Dedifferentiated amniotic fluid mesenchymal stem cell (primary cell): ENCODE measurements around the gene SPATC1L.
"Not testable (repeated sequence)": the region's sequence is repeated elsewhere in the genome, so short reads cannot be mapped to it uniquely, and the experiment has no call there.

ENCODE experiments used
- DNase-seq: peaks from one replicate; pipeline ENCODE4 v3.0.0-alpha.2; 2016; ENCODE audit errors: extremely low spot score

Gene SPATC1L

DNA sequence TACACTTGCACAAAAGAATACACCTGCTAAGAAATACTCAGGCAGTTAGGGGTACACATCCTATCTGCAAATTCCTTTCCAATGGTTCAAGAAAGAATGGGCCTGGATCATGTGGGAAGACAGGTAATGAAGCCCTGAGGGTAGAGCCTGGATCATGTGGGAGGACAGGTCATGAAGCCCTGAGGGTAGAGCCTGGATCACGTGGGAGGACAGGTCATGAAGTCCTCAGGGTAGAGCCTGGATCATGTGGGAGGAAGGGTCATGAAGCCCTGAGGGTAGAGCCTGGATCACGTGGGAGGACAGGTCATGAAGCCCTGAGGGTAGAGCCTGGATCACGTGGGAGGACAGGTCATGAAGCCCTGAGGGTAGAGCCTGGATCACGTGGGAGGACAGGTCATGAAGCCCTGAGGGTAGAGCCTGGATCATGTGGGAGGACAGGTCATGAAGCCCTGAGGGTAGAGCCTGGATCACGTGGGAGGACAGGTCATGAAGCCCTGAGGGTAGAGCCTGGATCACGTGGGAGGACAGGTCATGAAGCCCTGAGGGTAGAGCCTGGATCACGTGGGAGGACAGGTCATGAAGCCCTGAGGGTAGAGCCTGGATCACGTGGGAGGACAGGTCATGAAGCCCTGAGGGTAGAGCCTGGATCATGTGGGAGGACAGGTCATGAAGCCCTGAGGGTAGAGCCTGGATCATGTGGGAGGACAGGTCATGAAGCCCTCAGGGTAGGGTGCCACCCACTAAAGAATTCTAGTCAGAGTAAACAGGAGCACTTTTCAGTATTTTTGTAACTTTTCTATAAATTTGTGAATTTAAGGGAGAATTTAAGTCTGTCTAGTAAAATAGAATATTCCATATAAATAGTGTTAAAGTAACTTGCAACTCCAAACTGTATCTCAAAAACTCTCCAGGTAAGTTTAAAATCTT is 16.9 kb upstream of the SPATC1L start:
- DNase-seq = not testable (repeated sequence)

DNA sequence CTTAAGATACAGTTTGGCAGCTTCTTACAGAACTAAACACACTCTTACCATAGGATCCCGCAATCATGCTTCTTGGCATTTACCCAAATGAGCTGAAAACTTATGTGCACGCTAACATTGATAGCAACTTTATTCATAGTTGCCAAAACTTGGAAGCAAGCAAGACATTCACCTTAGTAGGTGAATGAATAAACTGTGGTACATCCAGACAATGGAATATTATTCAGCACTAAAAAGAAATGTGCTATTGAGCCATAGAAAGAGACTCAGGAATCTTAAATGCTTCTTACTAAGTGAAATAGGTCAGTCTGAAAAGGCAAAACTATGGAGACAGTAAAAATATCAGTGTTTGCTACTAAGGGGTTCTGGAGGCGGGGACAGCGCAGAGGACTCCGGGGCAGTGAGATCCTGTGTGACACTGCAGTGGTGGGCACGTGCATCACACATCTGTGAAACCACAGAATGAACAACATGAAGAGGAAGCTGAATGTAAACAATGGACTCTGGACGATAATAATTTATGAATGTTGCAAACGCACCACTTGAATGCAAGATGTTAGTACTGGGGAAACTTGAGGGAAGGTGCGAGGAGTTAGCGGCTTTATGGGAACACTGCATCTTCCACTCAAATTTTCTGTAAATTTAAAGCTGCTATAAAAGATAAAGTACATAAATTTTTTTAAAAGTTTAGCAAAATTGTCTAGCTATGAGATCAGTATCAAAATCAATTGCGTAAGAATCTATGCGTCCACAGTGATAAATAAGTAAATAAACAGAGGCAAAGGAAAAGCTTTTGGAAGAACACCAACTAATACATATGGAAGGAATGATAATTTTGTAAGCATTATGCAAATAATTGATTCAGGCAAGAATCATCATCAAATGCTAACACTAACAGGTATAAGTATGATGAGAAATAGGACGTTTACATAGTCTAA is 15.4 kb upstream of the SPATC1L start:
- no peak for DNase-seq

DNA sequence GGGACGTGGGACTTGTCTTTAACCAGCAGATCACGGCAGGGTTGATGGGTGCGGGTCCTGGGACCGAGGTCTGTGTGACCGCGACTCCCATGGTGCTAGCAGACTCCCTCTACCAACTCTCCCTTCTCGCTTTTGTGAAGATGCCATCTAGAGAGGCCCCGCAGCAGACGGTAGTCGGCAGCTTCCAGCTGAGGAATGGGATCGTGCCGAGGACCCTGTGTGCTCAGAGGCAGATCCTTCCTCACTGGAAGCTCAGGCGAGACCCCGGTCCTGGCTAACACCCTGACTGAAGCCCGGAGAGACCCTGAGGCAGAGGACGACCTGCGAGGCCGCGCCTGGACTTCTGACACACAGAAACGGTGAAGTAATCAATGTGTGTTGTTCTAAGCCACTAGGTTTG is 12.5 kb upstream of the SPATC1L start:
- no peak for DNase-seq

DNA sequence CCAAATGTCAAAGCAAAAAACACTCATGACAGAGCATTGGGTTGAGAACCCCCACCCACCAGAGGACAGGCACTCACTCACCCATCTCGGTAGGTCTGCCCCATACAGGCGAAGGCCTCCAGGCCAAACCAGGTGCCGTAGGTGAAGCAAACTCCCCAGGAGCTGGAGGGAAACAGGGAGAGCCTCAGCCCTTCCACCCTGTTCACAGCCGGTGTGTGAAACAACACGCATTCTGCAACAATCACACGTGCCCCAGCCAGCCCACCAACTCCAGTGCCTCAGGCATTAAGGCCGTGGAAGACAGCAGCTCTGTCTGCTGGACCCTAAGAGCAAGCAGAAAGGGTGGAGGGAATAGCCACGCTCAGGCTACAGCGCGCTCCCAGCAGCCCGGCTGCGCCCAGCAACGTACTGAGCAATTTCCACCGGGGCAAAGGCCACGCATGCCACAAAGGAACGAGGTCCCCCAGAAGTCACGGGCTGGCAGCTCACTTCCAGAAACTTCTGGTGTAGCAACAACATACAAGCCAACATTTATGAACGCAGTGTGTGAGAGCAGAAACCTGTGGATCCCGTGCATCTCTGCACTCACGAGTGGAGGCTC is 11.4 kb upstream of the SPATC1L start:
- DNase-seq = no peak

DNA sequence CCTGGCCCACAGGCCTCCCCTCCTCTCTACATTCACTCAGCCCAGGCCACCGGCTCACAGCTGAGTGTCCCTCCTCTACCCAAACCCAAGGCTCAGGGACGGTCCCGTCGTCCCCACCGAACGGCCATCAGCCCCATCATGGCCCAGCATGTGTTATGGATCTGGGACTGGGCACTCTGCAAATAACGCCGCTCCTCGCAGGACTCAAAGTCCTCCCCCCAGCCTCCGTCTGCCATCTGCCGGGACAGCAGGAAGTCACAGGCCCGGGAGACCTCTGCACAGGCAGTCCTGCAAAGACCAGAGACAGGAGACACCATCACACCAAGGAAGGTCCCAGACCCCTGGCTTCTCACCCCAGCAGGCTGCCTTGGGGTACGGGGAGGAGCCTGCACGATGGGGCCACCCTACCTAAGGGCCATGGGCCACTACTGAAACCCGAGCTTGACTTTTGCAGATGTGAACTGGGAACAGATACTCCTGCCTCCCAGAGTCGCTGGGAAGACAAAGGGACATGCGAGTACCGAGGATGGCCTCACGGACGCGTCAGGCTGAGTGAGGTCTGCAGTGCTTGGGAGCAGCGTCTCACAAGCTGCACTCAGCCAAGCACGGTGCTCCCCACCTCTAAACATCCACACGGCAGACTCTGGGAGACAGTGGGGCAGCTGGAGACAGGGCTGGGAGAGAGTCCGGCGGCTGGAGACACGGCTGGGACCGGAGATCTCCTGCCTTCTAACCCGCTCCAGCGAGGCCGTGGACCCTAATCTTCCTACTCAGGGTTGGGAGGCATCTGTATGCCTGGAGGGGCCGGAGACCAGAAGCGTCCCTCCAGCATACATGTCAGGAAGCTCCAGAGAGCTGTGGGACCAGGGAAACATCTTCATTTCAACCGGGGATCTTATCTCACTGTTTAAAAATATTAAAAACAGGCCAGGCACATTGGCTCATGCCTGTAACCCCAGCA is 10.4 kb upstream of the SPATC1L start:
- DNase-seq = no peak

DNA sequence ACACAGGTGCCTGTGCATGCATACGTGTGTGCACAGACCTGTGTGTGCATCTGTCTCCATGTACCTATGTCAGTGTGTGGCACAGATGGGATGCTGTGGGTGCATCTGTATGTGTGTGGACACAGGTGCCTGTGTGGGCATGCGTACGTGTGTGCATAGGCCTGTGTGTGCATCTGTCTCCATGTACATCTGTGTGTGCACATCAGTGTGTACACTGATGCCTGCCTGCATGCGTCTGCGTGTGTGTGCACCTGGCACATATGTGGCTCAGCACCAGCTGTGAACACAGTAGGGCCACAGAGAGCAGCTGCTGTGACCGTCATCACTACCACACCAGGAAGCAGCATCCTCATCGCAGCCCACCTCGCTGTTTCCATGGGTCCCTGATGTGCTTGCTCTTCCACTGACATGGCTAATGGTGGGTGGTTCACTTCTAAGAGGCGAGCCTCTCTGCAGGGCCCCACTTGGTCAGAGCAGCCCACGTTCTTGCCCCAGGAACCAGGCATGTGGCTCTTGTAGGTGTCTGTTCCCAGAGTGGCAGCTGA is 9.6 kb upstream of the SPATC1L start:
- DNase-seq = no peak

DNA sequence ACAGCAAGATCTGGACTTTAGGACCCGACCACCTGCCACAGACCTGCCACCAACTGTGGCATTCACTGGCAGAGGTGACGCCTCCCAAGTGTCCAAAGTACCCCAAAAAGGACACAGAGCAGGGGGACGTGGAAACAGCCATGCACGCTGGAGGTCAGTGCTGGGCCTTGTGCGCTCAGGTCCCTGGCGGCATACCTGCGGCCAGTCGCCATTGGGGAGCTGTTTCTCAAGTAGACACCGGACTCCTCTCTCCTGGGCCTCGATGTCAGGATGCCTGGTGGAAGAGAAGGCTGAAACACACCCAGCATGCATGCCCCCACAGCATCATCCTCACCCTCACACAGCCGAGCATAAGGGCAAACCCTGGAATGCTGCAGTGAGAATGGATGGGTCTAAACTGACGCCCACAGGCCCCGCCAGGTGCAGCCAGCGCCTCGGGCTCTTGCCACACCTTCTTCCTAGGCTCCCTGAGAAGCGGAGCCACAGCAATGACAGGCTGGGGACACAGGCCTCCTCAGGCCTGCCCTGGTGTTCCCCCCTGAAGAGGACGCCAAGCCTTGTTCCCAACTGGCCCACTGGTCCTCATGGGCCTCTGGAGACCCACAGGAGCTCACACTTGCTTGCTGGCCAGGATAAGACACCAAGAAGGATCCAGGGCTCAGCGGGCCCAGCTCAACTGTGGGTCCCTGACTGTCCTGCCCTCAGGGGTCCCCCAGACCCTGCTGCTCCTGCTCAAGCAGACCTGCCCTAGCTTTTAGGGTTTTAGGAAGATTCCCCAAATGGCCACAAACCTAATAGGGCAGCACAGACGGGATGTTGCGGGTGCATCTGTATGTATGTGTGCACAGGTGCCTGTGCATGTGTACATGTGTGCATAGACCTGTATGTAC is 7.7 kb upstream of the SPATC1L start:
- no peak for DNase-seq

DNA sequence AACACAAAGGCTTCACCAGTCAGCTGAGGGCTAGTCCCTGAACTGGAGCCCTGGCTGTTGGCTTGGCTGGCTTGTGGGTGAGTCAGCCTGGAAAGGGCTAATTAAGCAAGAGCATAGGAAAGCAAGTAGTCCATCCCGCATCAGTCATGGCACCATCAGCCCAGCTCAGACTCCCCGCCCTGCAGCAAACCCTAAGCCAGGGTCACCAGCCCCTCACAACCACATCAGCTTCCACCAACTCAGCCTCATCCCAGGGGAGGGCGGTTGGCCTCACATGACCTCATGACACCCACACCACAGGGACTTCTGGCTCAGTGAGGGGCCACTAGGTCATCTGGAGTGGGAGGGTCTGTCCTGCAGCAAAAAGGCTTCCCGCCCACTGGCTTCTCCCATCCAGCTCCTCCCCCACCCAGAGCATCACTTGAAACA is 7.0 kb upstream of the SPATC1L start:
- peak; percentile 55 for DNase-seq

DNA sequence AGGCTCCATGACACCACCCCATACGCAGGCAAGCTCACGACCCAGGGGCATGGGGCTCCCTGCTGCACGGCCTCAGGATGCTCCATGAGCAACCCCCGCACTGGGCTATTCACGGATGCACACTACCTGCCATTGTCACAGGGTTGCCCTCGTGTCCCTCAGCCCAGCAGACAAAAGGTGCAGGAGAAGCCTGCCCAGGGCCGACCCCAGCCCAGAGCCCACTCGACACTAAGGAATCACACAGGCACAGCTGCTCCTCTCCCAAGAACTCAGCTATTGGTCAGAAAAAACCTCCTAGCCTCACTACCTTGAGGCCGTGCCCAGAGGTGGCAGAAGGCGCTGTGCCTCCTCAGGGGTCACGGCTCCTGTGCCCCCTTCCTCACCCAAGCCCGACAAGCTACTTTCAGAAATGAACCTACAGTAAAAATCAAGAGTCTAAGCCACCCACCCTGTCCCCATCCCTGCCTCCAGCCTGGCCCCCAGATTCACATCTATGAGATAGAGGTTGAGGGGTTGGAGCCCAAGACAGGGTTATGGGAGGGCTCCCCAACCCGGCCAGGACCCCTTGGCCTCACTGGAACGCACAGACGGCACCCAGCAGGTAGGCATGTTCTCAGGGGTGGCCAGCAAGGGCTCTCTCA is 6.4 kb upstream of the SPATC1L start:
- no peak for DNase-seq

DNA sequence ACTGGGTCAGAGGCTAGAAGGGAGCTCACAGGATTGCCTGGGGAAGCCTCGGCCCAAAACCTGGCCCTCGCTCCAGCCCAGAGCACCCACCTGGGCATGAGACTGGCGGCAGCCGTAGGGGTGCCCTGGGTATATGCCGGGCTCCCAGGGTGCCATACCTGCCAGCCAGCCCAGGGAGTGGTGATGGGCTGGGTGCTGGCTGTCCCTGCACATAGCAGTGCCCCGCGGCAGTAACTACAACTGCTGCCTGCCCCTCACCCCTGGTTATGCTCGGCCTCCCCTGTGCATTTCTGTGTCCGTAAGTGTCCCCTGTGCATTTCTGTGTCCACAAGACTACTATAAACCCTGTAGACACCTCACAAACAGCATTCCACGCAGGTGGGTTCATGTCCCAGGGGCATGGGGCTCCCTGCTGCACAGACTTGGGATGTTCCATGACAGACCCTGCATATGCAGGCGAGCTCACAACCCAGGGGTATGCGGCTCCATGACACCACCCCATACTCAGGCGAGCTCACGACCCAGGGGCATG is 5.8 kb upstream of the SPATC1L start:
- DNase-seq = no peak

DNA sequence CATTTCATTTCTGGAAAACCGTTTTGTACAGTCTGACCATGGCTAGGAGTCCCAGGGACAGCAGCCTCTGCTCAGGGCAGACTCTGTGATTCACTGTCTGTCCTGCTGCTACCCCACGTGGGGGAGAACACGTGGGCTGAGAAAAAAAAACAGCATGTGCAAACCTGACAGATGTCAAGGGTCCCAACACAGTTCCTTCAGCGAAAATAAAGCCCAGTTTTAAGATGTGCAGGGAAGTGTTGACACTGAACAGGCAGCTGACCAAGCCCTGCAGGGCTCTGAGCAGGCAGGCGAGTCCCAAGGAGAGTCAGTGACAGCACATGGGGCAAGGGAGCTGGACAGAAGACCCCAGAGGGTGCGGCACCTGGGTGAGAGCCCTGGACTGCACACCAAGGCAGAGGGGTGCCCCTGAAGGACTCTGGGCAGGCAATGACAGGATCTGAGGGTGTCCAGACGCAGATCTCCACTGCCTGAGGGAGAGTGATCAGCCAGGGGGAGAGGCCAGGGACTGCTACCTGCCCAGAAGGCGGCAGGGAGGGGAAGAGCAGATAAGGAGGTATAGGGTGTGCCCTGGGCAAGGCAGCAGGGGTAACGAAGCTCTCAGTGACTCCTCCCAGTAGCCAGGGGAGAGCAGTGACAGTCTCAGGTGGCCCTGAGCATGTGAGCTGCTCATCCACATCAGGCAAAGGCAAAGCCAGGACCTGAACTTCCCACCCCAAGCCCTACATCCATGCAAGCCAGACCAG is 5.1 kb upstream of the SPATC1L start:
- no peak for DNase-seq

DNA sequence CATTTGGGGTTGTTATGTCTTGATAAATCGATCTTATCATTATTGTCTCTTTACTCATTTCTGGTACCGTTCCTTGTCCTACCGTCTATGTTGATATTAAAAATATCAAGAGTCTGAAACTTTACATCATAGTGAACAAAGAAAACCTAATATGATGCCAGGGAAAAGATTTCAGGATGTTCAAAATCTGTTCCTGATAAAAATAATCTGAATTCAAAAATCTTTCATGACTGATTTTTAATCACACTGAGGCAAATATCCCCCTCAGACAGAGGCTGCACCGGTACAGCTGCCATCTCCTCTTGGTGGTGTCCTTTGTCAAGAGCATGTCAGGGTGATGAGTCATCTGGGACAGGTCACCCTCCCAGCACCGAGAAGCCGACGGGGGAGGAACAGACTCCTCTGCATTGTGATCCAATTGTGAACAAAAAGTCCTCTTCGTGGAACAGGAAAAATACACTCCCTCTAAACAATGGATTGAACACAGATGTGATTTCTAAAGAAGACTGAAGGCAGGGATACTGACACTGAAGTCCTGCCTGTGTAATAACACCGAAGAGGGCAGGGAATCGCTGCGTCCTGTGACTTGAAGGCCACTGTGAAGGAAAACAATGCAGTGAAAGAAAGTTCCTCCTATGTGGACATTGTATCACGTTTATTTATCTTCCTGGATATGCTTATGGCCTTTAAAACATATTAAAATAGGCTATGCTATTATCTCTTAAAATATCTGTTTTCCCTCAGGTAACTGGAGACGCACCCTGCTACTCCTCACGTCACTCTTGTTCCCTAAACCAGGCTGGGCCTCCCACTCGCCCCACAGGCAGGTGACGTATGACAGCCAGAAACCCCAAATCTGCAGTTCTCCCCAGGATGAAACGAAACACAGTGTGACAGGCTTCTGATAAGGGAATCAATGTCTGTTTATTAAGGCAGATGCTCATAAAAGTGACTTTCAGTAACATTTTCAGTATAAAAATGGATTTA is 4.3 kb upstream of the SPATC1L start:
- peak; percentile 49 for DNase-seq

DNA sequence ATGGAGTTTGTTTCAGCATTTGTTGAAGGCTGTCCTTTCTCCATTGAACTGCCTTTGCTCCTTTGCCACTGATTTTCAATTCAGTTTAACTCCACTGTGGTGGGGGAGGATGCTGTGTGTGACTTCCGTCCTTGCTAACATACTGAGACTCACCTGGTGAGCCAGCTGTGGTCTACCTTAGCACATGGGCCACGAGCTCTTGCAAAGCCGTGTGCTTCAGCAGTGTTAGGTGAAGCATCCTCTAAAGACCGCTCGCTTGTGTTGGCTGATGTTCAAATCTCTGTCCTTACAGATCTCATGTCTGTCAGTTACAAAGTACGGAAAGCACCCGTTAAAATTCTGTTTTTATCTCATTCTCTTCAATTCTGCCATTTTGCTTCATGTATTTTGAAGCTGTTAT is 3.6 kb upstream of the SPATC1L start:
- DNase-seq = no peak

DNA sequence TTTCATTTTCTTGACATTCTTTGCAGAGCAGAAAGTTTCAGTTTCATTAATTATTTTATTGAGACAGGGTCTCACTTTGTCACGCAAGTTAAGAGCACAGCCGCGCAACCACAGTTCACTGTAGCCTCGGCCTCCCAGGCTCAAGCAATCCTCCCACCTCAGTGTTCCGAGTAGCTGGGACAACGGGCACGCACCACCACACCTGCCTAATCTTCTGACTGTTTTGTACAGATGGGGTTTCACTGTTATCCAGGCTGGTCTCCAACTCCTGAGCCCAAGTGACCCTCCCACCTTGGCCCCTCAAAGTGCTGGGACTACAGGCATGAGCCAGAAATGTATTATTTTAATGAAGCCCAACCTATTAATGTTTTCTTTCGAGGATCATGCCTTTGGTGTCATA is 3.0 kb upstream of the SPATC1L start:
- no peak for DNase-seq

DNA sequence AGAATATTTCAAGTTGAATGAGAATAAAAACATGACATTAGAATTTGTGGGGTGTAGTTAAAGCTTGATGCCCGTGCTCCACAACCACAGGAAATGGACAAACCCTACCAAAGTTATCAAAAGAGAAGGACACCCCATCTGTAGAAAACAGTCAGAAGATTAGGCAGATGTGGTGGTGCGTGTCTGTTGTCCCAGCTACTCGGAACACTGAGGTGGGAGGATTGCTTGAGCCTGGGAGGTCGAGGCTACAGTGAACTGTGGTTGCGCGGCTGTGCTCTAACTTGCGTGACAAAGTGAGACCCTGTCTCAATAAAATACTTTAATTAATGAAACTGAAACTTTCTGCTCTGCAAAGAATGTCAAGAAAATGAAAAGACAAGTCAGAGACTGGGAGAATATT is 1.5 kb upstream of the SPATC1L start:
- DNase-seq = no peak

DNA sequence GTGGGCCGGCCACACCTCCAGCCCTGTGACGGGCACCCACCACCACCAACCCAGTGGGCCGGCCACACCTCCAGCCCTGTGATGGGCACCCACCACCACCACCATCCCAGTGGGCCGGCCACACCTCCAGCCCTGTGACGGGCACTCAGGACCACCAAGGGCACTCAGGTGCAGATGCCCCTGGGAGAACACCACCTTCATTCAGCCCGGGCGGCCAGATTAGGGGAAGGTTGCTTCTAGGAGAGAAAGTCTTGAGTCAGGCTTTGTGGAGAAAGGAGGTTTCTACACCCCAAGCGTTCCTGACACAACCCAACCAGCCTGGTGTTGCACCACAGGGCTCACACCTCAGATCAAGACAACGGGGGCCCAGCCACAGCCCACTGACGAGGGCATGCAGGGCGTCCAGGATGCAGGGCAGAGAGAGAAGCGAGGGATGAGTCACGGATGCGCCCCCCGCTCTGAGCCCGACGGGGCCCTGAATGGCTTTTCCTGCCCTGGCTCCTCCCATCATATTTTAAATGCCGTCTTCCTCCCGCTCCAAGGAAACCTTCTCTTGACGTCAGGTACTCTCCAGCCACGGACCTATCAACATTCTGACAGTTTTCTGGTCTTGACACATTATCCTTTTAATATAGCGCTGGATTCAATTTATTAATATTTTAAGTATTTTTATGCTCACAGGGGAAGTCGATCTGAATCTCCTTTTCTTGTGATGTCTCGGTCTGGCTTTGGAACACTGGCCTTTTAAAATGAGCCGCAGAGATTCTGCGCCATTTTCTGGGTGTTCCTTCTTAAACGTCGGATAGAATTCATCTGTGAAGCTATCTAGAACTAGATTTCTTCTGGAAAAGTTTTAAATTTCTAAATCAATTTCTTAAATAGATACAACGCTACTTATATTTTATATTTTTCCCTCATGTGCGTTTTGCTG is 631 bp upstream of the SPATC1L start:
- DNase-seq = peak; percentile 46
